Lower leg skin (tissue), 3 donors: ENCODE measurements around the gene ZSCAN22.

ENCODE experiments used
- POLR2A ChIP-seq, 2 donors: fragments of 450-650 bp; IDR thresholded peaks; one replicate each; pipeline ENCODE4 v1.6.1; 2016 to 2017; ENCODE audit warnings: antibody characterized with exemption in 2 of 2, mild to moderate bottlenecking in 1 of 2, moderate library complexity in 1 of 2
- TF ChIP-seq, protein P1 (sequence below), 3 donors: fragments of 450-650 bp; IDR thresholded peaks; one replicate each; pipeline ENCODE4 v1.5.1; 2016; ENCODE audit warnings: antibody characterized with exemption in 3 of 3, mild to moderate bottlenecking in 3 of 3, moderate library complexity in 2 of 3

DNA sequence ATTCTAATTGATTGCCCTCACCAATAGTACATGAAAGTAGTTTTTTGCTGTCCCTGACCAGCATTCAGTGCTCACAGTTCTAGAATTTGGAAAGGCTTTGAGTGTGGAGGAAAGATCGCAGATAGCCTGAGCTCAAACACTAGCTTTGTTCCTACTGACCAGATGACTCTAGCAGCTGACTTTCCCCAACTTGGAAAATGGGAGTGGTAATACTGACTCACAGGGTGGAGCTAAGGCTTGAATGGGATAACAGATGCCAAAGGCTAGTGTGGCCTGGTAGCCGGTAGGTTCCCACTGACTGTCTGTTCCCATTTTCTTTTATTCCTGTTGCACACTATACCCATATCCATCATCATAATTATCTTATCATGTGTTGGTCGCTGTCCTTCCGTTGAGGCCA is 3.7 kb downstream of the ZSCAN22 start:
- no peak for TF ChIP-seq POLR2A (IDR thresholded peaks at IDR 0.05)
- TF ChIP-seq, protein P1, sequence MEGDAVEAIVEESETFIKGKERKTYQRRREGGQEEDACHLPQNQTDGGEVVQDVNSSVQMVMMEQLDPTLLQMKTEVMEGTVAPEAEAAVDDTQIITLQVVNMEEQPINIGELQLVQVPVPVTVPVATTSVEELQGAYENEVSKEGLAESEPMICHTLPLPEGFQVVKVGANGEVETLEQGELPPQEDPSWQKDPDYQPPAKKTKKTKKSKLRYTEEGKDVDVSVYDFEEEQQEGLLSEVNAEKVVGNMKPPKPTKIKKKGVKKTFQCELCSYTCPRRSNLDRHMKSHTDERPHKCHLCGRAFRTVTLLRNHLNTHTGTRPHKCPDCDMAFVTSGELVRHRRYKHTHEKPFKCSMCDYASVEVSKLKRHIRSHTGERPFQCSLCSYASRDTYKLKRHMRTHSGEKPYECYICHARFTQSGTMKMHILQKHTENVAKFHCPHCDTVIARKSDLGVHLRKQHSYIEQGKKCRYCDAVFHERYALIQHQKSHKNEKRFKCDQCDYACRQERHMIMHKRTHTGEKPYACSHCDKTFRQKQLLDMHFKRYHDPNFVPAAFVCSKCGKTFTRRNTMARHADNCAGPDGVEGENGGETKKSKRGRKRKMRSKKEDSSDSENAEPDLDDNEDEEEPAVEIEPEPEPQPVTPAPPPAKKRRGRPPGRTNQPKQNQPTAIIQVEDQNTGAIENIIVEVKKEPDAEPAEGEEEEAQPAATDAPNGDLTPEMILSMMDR (IDR thresholded peaks at IDR 0.05), result no peak
